Uterus (tissue), 4 donors: ENCODE results near the gene AK1. TPM values are rescaled to one million over a fixed set of nuclear protein-coding genes. Genes with fewer than 3 reads are reported as not detected.
A peak's percentile ranks its signal among the peaks of the same experiment; 100 is the strongest.
"Not testable (repeated sequence)": the region's sequence is repeated elsewhere in the genome, so short reads cannot be mapped to it uniquely, and the experiment has no call there.

Source experiments
- DNase-seq, 2 donors: peaks; one replicate each; pipeline ENCODE4 v3.0.0-alpha.2; 2019 to 2020
- H3K27ac ChIP-seq, 2 donors: fragments of 200-600 bp; sonication (generic); 1 replicate in 1 of 2; 2 replicates in 1 of 2; pipeline ENCODE4 v1.5.1; 2016 to 2018
- H3K27me3 ChIP-seq, 2 donors: fragments of 200-600 bp; sonication (generic); one replicate each; pipeline ENCODE4 v1.5.1; 2018 to 2019; ENCODE audit warnings: control low read depth in 1 of 2
- H3K36me3 ChIP-seq, 2 donors: fragments of 200-600 bp; sonication (generic); one replicate each; pipeline ENCODE4 v1.5.1; 2019; ENCODE audit warnings: control low read depth in 1 of 2
- H3K4me1 ChIP-seq, 2 donors: fragments of 200-600 bp; sonication (generic); one replicate each; pipeline ENCODE4 v1.5.1; 2018 to 2019; ENCODE audit warnings: control low read depth in 1 of 2
- H3K4me3 ChIP-seq, 2 donors: fragments of 200-600 bp; sonication (generic); 1 replicate in 1 of 2; 2 replicates in 1 of 2; pipeline ENCODE4 v1.5.1; 2018 to 2019; ENCODE audit warnings: mild to moderate bottlenecking in 1 of 2
- H3K9me3 ChIP-seq, 2 donors: fragments of 200-600 bp; sonication (generic); one replicate each; pipeline ENCODE4 v1.5.1; 2019; ENCODE audit warnings: control low read depth in 1 of 2
- POLR2A ChIP-seq, 2 donors: fragments of 450-650 bp; IDR thresholded peaks; one replicate each; pipeline ENCODE4 v1.6.1; 2016; ENCODE audit warnings: antibody characterized with exemption in 2 of 2, mild to moderate bottlenecking in 1 of 2, moderate library complexity in 1 of 2
- intact Hi-C: fragments of 100-400 bp; cut with DNase I; formaldehyde crosslinking; loops from one replicate; pipeline ENCODE4 v1.15.1; 2023; ENCODE audit warnings: low total_unique reads
- total RNA-seq, 4 donors: library from RNA; depleted of rRNA in 3 of 4; stranded (reverse); fragments of >200 nt in 3 of 4; gene quantifications; one replicate each; pipeline versions ENCODE4 v1.1.0 to v1.2.4, GENCODE V29; 2014 to 2023
- TF ChIP-seq, protein P1 (sequence below), 4 experiments: fragments of 200-600 bp in 2 of 4; fragments of 450-650 bp in 2 of 4; sonication (generic) in 2 of 4; IDR thresholded peaks; one replicate each; pipeline ENCODE4 v1.5.1; 2016 to 2019; ENCODE audit warnings: antibody characterized with exemption in 4 of 4, mild to moderate bottlenecking in 2 of 4, moderate library complexity in 1 of 4
- donor health status: DM: yes; HTN: yes; CAD: no.

Gene AK1
- total RNA-seq, 4 donors from 2014 or later = 6.1 to 54.3 (median 15.7) TPM

GRCh38 chr9:127847833-127848755, 29.4 kb downstream of the AK1 start:
- peaks cover 0 to 4% of the 10 kb centered on the region in 2 donors for H3K4me1 ChIP-seq
- no peaks in the 10 kb centered on the region for H3K36me3 ChIP-seq
- H3K27ac ChIP-seq = peak overlapping the region; percentile 74 to 89

DNA sequence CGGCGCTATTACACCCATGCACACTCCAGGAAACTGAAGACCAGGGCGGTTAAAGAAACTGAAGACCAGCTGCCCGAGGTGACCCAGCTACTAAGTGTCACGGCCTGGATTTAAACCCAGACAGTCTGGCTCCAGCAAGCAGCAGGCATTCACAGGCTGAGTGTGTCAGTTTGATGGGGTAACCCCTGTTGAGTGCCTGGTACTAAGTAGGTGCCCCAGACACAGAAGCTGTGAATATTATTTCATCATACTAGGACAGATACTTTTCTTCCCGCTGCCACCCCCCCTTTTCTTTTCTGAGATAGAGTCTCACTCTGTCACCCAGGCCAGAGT, 30.3 kb downstream of the AK1 start:
- peak in 1 of 2 donors; percentile 48 for DNase-seq
- TF ChIP-seq POLR2A (IDR thresholded peaks at IDR 0.05) = no peak
- TF ChIP-seq, protein P1, sequence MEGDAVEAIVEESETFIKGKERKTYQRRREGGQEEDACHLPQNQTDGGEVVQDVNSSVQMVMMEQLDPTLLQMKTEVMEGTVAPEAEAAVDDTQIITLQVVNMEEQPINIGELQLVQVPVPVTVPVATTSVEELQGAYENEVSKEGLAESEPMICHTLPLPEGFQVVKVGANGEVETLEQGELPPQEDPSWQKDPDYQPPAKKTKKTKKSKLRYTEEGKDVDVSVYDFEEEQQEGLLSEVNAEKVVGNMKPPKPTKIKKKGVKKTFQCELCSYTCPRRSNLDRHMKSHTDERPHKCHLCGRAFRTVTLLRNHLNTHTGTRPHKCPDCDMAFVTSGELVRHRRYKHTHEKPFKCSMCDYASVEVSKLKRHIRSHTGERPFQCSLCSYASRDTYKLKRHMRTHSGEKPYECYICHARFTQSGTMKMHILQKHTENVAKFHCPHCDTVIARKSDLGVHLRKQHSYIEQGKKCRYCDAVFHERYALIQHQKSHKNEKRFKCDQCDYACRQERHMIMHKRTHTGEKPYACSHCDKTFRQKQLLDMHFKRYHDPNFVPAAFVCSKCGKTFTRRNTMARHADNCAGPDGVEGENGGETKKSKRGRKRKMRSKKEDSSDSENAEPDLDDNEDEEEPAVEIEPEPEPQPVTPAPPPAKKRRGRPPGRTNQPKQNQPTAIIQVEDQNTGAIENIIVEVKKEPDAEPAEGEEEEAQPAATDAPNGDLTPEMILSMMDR (IDR thresholded peaks at IDR 0.05) = no peak
- Histone ChIP-seq H3K9me3 (no peaks in the 10 kb centered on the region), H3K36me3 (no peaks in the 10 kb centered on the region), H3K4me1 (peaks cover 0 to 4% of the 10 kb centered on the region in 2 donors), H3K27ac (peak overlapping the region; percentile 74 to 89), H3K27me3 (no peaks in the 10 kb centered on the region), H3K4me3 (no peak overlapping the region)
- intact Hi-C loops = no loop called here

More at GRCh38 chr9:127847833-127848755, 29.4 kb downstream of the AK1 start:
- Histone ChIP-seq H3K27me3 (no peaks in the 10 kb centered on the region), H3K9me3 (no peaks in the 10 kb centered on the region), H3K4me3 (no peak overlapping the region)
- no peak for TF ChIP-seq POLR2A (IDR thresholded peaks at IDR 0.05)
- TF ChIP-seq, protein P1 (IDR thresholded peaks at IDR 0.05) = no peak
- intact Hi-C loops = no loop called here
- DNase-seq = no peak

DNA sequence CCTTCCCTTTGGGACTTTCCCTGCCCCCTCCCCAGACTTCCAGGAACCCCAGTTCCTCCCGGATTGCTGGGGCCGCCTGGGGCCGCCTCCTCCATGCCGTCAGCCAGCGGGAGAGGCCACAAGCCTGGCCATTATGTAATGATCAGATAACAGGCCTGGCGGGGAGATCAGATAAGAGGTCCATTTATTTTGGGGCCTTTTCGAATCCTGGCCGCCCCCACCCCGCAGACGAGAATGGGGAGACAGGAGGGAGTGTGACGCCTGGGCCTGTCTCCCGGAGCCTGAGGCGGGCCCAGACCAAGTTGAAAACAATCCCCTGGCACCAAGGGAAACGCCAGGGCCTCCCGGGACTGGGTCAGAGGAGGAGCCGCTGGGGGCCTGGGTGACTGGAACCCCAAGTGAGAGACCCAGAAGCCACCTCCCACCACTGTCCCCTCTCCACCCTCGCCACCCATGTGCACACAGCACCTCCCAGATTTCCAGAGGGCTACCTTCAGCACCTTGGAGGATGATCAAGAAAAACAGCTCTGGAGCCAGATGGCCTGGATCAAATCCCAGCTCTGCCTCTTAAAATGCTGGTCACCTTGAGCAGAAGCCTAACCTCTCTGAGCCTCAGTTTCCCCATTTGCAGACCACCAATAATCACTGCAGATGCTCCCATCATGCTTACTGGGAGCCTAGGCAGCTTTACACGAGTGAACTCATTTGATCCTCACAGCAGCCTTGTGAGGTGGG, 30.9 kb downstream of the AK1 start:
- intact Hi-C loops = no loop called here
- peak; percentile 37 to 52 for DNase-seq
- TF ChIP-seq POLR2A (IDR thresholded peaks at IDR 0.05) = no peak
- TF ChIP-seq, protein P1 (IDR thresholded peaks at IDR 0.05) = no peak
- Histone ChIP-seq H3K9me3 (no peaks in the 10 kb centered on the region), H3K4me1 (peaks cover 0 to 4% of the 10 kb centered on the region in 2 donors), H3K36me3 (no peaks in the 10 kb centered on the region), H3K27ac (peak overlapping the region; percentile 74 to 89), H3K4me3 (peak overlapping the region in 1 of 2 donors; percentile 0), H3K27me3 (no peaks in the 10 kb centered on the region)

GRCh38 chr9:127845619-127846018, 31.9 kb downstream of the AK1 start:
- H3K27me3 ChIP-seq, H3K36me3 ChIP-seq, H3K4me3 ChIP-seq, H3K4me1 ChIP-seq, DNase-seq, H3K9me3 ChIP-seq, intact Hi-C loops: not testable (repeated sequence)
- peak overlapping the region; percentile 74 to 89 for H3K27ac ChIP-seq

GRCh38 chr9:127844821-127845359, 32.6 kb downstream of the AK1 start:
- no peak for TF ChIP-seq POLR2A (IDR thresholded peaks at IDR 0.05)
- TF ChIP-seq, protein P1 (IDR thresholded peaks at IDR 0.05) = no peak
- Histone ChIP-seq H3K36me3 (no peaks in the 10 kb centered on the region), H3K4me3 (no peak overlapping the region), H3K27ac (peak overlapping the region; percentile 74 to 89), H3K27me3 (no peaks in the 10 kb centered on the region), H3K9me3 (no peaks in the 10 kb centered on the region), H3K4me1 (peaks cover 0 to 4% of the 10 kb centered on the region in 2 donors)
- DNase-seq = peak in 1 of 2 donors; percentile 56
- intact Hi-C loops = no loop called here
